ENCODE data around the gene COL10A1.

GRCh38 chr6:116120430-116120829 is 5.5 kb downstream of the COL10A1 start:
- TF ChIP-seq CTCF (conservative IDR thresholded peaks at IDR 0.05; ENCODE audit: low read depth, low read length) (no peak), EZH2 (IDR thresholded peaks at IDR 0.05; ENCODE audit: borderline replicate concordance, low read depth, low read length, poor library complexity, severe bottlenecking) (no peak)

Data from A673 (cell line).